Heart left ventricle (tissue), 16 donors: ENCODE results near the gene LITAFD. TPM values are rescaled to one million over a fixed set of nuclear protein-coding genes. Genes with fewer than 3 reads are reported as not detected.

Experiments used
- ATAC-seq, 4 donors: fragments of 200-7000 bp; cut with Tn5 transposase; one replicate each; pipeline ENCODE4 v1.9.1; 2020 to 2022; ENCODE audit warnings: moderate library complexity in 4 of 4, mild to moderate bottlenecking in 3 of 4, moderate number of reproducible peaks in 1 of 4
- DNase-seq, 5 donors: peaks; one replicate each; pipeline ENCODE4 v3.0.0-alpha.2; 2020
- H3K27ac ChIP-seq, 12 donors: fragments of 200-600 bp; sonication (generic) in 4 of 12; one replicate each; pipeline versions ENCODE4 v1.5.0 to v1.8.0; 2016 to 2022; ENCODE audit warnings: mild to moderate bottlenecking in 2 of 12
- H3K27me3 ChIP-seq, 9 donors: fragments of 200-600 bp; sonication (generic) in 2 of 9; one replicate each; pipeline versions ENCODE4 v1.5.1 to v1.8.0; 2016 to 2022; ENCODE audit warnings: mild to moderate bottlenecking in 3 of 9
- H3K36me3 ChIP-seq, 9 donors: fragments of 200-600 bp; sonication (generic) in 2 of 9; one replicate each; pipeline versions ENCODE4 v1.5.0 to v1.8.0; 2018 to 2022; ENCODE audit warnings: mild to moderate bottlenecking in 2 of 9
- H3K4me1 ChIP-seq, 12 donors: fragments of 200-600 bp; sonication (generic) in 4 of 12; one replicate each; pipeline versions ENCODE4 v1.5.0 to v1.8.0; 2016 to 2022; ENCODE audit warnings: mild to moderate bottlenecking in 3 of 12
- H3K4me3 ChIP-seq, 12 donors: fragments of 200-600 bp; sonication (generic) in 4 of 12; one replicate each; pipeline versions ENCODE4 v1.5.0 to v1.8.0; 2017 to 2022; ENCODE audit warnings: mild to moderate bottlenecking in 9 of 12, moderate library complexity in 4 of 12
- H3K9me3 ChIP-seq, 12 donors: fragments of 200-600 bp; sonication (generic) in 4 of 12; one replicate each; pipeline versions ENCODE4 v1.5.0 to v1.8.0; 2016 to 2022; ENCODE audit warnings: mild to moderate bottlenecking in 1 of 12
- POLR2A ChIP-seq, 2 donors: fragments of 450-650 bp; IDR thresholded peaks; one replicate each; pipeline ENCODE4 v1.6.1; 2017; ENCODE audit warnings: antibody characterized with exemption in 2 of 2, mild to moderate bottlenecking in 2 of 2, moderate library complexity in 2 of 2
- WGBS, 4 donors: extraction: QIAGEN DNeasy Blood & Tissue Kit in 2 of 4; methylation state at CpG; one replicate each; pipeline versions ENCODE4 v1.1.5 to v1.1.7; 2013 to 2018; 5-methylcytosine and 5-hydroxymethylcytosine counted together
- intact Hi-C, 10 donors: fragments of 100-400 bp; cut with DNase I; formaldehyde crosslinking; loops; one replicate each; pipeline versions ENCODE4 v1.11.1 to v1.14.2; 2022
- polyA plus RNA-seq, 2 donors: library from polyadenylated mRNA; stranded (reverse); fragments of 200-250 nt; gene quantifications; one replicate each; pipeline ENCODE4 v1.2.3, GENCODE V29; 2013
- total RNA-seq, 9 donors: library from RNA; depleted of rRNA in 2 of 9; stranded (reverse); fragments of >200 nt in 2 of 9; fragmentation: NEBNext Ultra II Directional in 3 of 9; extraction: Animal tissue kit (Norgen Biotek cat#: 25700) in 3 of 9; gene quantifications; one replicate each; pipeline versions ENCODE4 v1.1.0 to v1.2.4, GENCODE V29; 2016 to 2023
- TF ChIP-seq, protein P1 (sequence below), 12 donors: fragments of 200-600 bp; sonication (generic) in 4 of 12; IDR thresholded peaks; one replicate each; pipeline versions ENCODE4 v1.5.0 to v1.8.0; 2018 to 2022; ENCODE audit warnings: antibody characterized with exemption in 12 of 12, mild to moderate bottlenecking in 5 of 12
- donor health status: ischemic (EF 13 %, LVEDD 7.1; RV severe dilation, severe dysfunction).
- donor health status: healthy with polysubstance abuse.
- donor health status: DM: no; HTN: yes; CAD: no.
- donor health status: DM: no; HTN: no; CAD: no.
- donor health status: ischemic (EF 25% LVEDD 6.9; RV normal size, moderate dysfunction).
- donor health status: ischemic (EF 25% LVEDD 5.7; RV mildly dilated, moderate dysfunction).
- donor health status: healthy.
- donor health status: DM: yes; HTN: yes; CAD: no.
- donor health status: ischemic (EF 35%, LVEDD 5.7; RV mildly dilated, moderate dysfunction).
- donor health status: nonischemic (EF 11% LVEDD 7.7; RV severe dilation, severe dysfunction).
- donor health status: DM: yes; HTN: yes; CAD: no.
- donor health status: PGD.
- donor health status: ischemic (EF 29% LVEDD 5.4; RV normal size, mild dysfunction).
- donor health status: nonischemic (EF 23%, LVEDD 6.1; RV moderate dilation, normal function).

Gene LITAFD
- total and polyA plus RNA-seq, 11 donors: not detected

GRCh38 chr16:8926827-8927226 is 44.7 kb downstream of the LITAFD start:
- Histone ChIP-seq H3K4me1 (peaks cover 0 to 38% (median 18%) of the 10 kb centered on the region in 12 donors), H3K4me3 (no peak overlapping the region), H3K27ac (no peak overlapping the region), H3K9me3 (no peaks in the 10 kb centered on the region), H3K36me3 (peaks cover 0 to 61% (median 42%) of the 10 kb centered on the region in 9 donors), H3K27me3 (no peaks in the 10 kb centered on the region)
- no peak for ATAC-seq
- DNase-seq: no peak
- WGBS, 4 donors: 91 to 99% (median 97%) methylated on average over 11 of the region's 11 CpGs
- intact Hi-C loops: loop anchor here in 2 of 10 donors (5.0 to 10.0 kb wide), 2 partner anchors 35 to 78 kb away; partner anchors contain the start of gene USP7 (in 1 of the 2)
- no peak for TF ChIP-seq POLR2A (IDR thresholded peaks at IDR 0.05)
- TF ChIP-seq, protein P1, sequence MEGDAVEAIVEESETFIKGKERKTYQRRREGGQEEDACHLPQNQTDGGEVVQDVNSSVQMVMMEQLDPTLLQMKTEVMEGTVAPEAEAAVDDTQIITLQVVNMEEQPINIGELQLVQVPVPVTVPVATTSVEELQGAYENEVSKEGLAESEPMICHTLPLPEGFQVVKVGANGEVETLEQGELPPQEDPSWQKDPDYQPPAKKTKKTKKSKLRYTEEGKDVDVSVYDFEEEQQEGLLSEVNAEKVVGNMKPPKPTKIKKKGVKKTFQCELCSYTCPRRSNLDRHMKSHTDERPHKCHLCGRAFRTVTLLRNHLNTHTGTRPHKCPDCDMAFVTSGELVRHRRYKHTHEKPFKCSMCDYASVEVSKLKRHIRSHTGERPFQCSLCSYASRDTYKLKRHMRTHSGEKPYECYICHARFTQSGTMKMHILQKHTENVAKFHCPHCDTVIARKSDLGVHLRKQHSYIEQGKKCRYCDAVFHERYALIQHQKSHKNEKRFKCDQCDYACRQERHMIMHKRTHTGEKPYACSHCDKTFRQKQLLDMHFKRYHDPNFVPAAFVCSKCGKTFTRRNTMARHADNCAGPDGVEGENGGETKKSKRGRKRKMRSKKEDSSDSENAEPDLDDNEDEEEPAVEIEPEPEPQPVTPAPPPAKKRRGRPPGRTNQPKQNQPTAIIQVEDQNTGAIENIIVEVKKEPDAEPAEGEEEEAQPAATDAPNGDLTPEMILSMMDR (IDR thresholded peaks at IDR 0.05): no peak

GRCh38 chr16:8928467-8928957 is 46.4 kb downstream of the LITAFD start:
- no peaks in the 10 kb centered on the region for H3K9me3 ChIP-seq
- 83 to 87% (median 85%) methylated on average over 10 of the region's 10 CpGs for WGBS, 4 donors
- no peaks in the 10 kb centered on the region for H3K27me3 ChIP-seq
- no peak overlapping the region for H3K4me3 ChIP-seq
- TF ChIP-seq POLR2A (IDR thresholded peaks at IDR 0.05): no peak
- TF ChIP-seq, protein P1 (IDR thresholded peaks at IDR 0.05): no peak
- intact Hi-C loops: loop anchor here in 2 of 10 donors (5.0 to 10.0 kb wide), 2 partner anchors 34 to 76 kb away; partner anchors contain the start of gene USP7 (in 1 of the 2)
- peak in 3 of 4 donors; percentile 43 to 56 (median 45) for ATAC-seq
- H3K4me1 ChIP-seq: peaks cover 0 to 37% (median 18%) of the 10 kb centered on the region in 12 donors
- H3K36me3 ChIP-seq: peaks cover 0 to 45% (median 27%) of the 10 kb centered on the region in 9 donors
- H3K27ac ChIP-seq: no peak overlapping the region
- DNase-seq: no peak

DNA sequence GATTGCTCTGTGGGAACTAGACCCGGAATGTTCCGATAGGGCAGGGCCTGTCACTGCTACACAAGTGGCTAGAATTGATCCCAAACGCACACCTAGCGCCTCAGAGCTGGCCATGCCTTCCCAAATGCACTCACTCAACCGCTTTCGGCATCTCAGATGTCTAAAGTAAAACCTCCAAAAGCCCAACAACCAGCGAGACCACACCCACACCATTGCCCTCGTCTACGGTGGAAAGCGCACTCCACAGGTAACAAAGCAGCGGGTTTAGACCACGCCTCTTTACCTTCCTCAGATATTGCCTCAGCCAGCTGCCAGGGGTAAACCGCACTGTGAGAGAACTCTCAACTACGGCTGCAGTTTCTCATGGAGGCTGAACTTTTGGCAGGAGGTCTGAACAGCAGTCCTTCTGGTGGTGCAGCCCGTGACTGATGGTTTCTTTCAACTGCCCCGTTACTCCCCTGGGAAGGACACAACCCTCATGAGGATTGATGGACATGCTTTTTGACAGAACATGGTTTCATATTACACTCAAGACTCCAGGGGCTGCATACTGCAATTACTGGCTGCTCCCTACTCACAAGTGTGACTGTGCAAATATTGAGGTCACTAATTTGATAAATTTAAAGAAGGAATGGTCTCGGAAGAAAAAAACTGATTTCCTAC is 47.1 kb downstream of the LITAFD start:
- Histone ChIP-seq H3K4me3 (no peak overlapping the region), H3K27me3 (no peaks in the 10 kb centered on the region), H3K9me3 (no peaks in the 10 kb centered on the region), H3K36me3 (peaks cover 0 to 39% (median 27%) of the 10 kb centered on the region in 9 donors), H3K4me1 (peaks cover 0 to 30% (median 14%) of the 10 kb centered on the region in 12 donors), H3K27ac (no peak overlapping the region)
- DNase-seq: no peak
- WGBS, 4 donors: 88 to 92% (median 90%) methylated on average over 16 to 17 of the region's 17 CpGs
- intact Hi-C loops: loop anchor here in 2 of 10 donors (5.0 to 10.0 kb wide), 2 partner anchors 33 to 76 kb away; partner anchors contain the start of gene USP7 (in 1 of the 2)
- no peak for ATAC-seq
- TF ChIP-seq, protein P1 (IDR thresholded peaks at IDR 0.05): no peak

DNA sequence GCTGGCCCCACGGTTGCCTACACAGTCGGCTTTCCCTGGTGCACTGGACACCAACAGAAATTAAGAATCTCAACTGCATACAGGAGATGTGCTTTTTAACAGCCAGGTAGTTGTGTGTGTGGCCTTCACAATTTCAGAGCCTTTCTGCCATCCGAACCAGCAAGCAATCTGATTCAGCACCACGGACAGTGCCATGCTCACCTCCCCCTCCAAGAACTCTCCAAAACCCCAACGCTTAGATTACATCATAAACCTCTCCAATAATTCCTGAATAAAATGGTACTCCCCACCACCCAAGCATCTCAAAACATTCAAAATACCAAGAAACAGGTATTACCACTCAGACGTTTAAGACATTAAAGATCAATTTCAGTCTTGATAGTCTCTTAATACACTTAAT is 49.7 kb downstream of the LITAFD start:
- Histone ChIP-seq H3K27ac (no peak overlapping the region), H3K4me1 (peaks cover 0 to 48% (median 26%) of the 10 kb centered on the region in 12 donors), H3K9me3 (no peaks in the 10 kb centered on the region), H3K27me3 (no peaks in the 10 kb centered on the region), H3K36me3 (peaks cover 0 to 34% (median 26%) of the 10 kb centered on the region in 9 donors), H3K4me3 (no peak overlapping the region)
- TF ChIP-seq, protein P1 (IDR thresholded peaks at IDR 0.05): no peak
- TF ChIP-seq POLR2A (IDR thresholded peaks at IDR 0.05): no peak
- ATAC-seq (peak in 2 of 4 donors; percentile 31 to 57), DNase-seq (peak in 4 of 5 donors; percentile 43 to 65 (median 56))
- 32 to 38% (median 35%) methylated on average over 6 of the region's 6 CpGs for WGBS, 4 donors
- intact Hi-C loops: no loop called here
